ENCODE measurements around the gene PRSS8.

DNA sequence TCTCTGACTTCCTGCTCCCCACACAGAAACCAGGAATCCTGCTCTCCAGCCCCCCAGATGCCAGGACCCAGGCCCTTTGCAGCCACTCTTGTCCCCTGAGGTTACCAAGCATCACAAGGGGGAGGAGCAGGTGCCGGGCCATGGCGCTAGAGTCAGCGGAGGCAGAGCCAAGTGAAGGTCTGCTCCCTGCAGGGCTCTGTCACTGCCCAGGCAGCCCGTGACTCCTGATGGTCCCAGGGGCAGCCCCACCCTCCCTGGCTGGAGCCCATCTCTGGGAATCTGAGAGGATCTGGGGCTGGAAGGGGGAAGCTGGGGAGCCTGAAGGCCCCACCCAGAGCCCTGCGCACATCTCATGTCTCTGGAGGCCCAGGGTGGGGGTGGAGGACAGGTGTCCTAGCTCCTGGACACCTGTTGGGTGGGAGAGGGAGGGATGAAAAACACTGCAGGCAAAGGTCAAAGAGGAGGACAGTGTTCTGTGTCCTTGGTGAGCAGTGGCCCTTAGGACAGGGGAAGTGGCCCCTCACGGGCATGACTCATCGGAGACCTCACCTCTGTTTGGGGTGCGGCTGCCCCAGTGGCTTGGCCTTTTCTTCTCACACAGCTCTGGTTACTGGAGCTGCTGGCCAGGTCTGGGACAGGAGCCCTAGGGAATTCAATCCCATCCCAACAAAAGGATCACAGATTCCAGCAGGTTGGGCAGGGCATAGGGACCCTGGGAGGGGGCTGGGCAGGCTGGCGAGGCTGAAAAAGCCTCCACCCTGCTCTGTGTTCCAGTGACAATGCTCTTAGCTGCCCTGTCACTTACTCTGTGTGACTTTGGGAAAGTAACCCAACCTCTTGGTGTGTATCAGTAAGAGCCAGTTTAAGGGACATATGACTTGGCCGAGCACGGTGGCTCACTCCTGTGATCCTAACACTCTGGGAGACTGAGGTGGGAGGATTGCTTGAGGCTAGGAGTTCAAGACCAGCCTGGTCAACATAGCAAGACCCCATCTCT, 14.7 kb upstream of the PRSS8 start, which contains the start of gene PRSS36:
- no peak for TF ChIP-seq POLR2A (IDR thresholded peaks at IDR 0.05)
- TF ChIP-seq CTCF (IDR thresholded peaks at IDR 0.05) = no peak
